Stimulated activated naive B cell treated with anti-CD40 and anti-IgM and Interleukin-4, amounts not matched to agents 10 μg/mL and 1 μg/mL and 100 μg/mL, for 72 hours (primary cell): ENCODE measurements around the gene CNTROB.

ENCODE experiments used
- ATAC-seq, 2 donors: fragments of 150-1000 bp; cut with Tn5 transposase; replicated peaks; 2 replicates each; pipeline ENCODE4 v1.10.0; 2021; ENCODE audit warnings: moderate library complexity in 1 of 2
- DNase-seq: peaks from one replicate; pipeline ENCODE4 v3.0.0; 2021
- H3K27ac Mint-ChIP-seq: one replicate; pipeline ENCODE4 v1.8.0; 2022; ENCODE audit warnings: mild to moderate bottlenecking, mixed read lengths
- H3K27me3 Mint-ChIP-seq, 2 donors: one replicate each; pipeline ENCODE4 v1.8.0; 2022; ENCODE audit warnings: mixed read lengths in 2 of 2
- H3K36me3 Mint-ChIP-seq, 2 donors: one replicate each; pipeline ENCODE4 v1.8.0; 2022; ENCODE audit warnings: mixed read lengths in 2 of 2, mild to moderate bottlenecking in 1 of 2
- H3K4me1 Mint-ChIP-seq, 2 donors: one replicate each; pipeline ENCODE4 v1.8.0; 2022; ENCODE audit warnings: mixed read lengths in 2 of 2, mild to moderate bottlenecking in 1 of 2
- H3K4me3 Mint-ChIP-seq, 2 donors: one replicate each; pipeline ENCODE4 v1.8.0; 2022; ENCODE audit warnings: mild to moderate bottlenecking in 2 of 2, mixed read lengths in 2 of 2, moderate library complexity in 1 of 2
- H3K9me3 Mint-ChIP-seq, 2 donors: one replicate each; pipeline ENCODE4 v1.8.0; 2022; ENCODE audit warnings: mixed read lengths in 2 of 2, mild to moderate bottlenecking in 1 of 2

The CNTROB gene

GRCh38 chr17:7931709-7932482 is at the start of gene CNTROB, which contains the start of gene TRAPPC1:
Gene CNTROB, plus strand, starts transcription at chr17:7932206. Its CDS starts 874 bp downstream, at chr17:7933080.
Gene TRAPPC1, minus strand, starts transcription at chr17:7931946. Its CDS starts 117 bp downstream, at chr17:7931829.
- H3K36me3 Mint-ChIP-seq = peaks cover 12 to 57% of the 10 kb centered on the region in 2 donors
- peaks cover 33 to 39% of the 10 kb centered on the region in 2 donors for H3K4me1 Mint-ChIP-seq
- peak; percentile 100 for DNase-seq
- peak within 1 kb of the TSS; percentile 85 to 99 for H3K4me3 Mint-ChIP-seq
- peak within 1 kb of the TSS; percentile 99 for H3K27ac Mint-ChIP-seq
- H3K27me3 Mint-ChIP-seq = no peaks in the 10 kb centered on the region
- no peaks in the 10 kb centered on the region for H3K9me3 Mint-ChIP-seq
- ATAC-seq = peak; percentile 96 to 98

DNA sequence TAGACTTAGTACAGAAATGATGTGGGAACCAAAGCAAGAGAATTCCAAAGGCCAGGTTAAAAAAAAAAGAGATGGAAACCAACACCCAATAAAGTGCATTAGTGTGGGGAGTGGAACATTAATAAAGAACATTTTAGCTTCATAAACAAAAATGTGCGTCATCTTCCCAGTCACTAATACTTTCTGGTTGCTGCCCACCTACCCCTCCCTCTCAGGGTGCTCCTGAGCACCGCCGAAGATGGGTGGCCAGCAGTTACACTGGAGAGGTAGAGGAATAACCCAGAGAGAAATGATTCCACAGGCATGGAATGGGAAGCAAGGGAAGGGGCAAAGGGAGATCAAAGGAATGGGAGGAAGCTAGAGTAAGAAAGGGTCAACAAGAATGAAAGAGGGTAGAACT is 49.4 kb upstream of the CNTROB start:
- Mint-ChIP-seq H3K4me3 (no peak overlapping the region), H3K36me3 (peaks cover 0 to 7% of the 10 kb centered on the region in 2 donors), H3K27me3 (no peaks in the 10 kb centered on the region), H3K9me3 (no peaks in the 10 kb centered on the region), H3K4me1 (peaks cover 8 to 9% of the 10 kb centered on the region in 2 donors), H3K27ac (no peak overlapping the region)
- no peak for DNase-seq
- ATAC-seq = no peak

GRCh38 chr17:7883781-7884386 is 48.1 kb upstream of the CNTROB start:
- Mint-ChIP-seq H3K27me3 (no peaks in the 10 kb centered on the region), H3K9me3 (no peaks in the 10 kb centered on the region), H3K4me1 (peaks cover 8 to 9% of the 10 kb centered on the region in 2 donors), H3K4me3 (peak overlapping the region; percentile 58 to 59), H3K36me3 (peaks cover 0 to 7% of the 10 kb centered on the region in 2 donors), H3K27ac (peak overlapping the region; percentile 33)
- ATAC-seq = no peak
- DNase-seq = no peak

DNA sequence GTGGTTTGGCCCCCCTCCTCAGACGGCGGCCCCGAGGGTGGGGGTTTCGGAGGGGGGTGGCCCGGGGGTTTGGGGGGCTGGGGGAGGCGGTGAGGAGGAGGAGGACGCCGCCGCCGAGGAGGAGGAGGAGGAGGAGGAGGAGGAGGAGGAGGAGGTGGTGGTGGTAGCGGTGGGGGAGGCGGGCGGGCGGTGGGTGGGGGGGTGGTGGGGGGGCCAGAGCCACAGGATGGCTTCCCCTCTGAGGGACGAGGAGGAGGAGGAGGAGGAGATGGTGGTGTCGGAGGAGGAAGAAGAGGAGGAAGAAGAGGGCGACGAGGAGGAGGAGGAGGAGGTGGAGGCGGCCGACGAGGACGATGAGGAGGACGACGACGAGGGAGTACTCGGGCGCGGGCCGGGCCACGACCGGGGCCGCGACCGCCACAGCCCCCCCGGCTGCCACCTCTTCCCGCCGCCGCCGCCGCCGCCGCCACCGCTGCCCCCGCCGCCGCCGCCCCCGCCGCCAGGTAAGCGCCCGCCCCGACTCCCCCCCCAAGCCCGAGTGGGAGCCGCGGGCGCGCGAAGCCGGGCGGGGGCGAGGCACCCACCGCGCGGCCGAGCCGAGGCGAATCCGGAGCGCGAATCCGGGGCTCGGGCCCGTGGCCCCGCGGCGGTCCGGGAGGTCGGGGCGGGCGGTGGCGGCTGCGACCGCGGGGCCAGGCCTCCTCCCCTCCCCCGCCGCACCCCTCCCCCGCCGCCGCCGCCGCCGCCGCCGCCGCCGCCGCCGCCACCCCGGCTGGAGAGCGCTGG is 47.2 kb upstream of the CNTROB start:
- peak overlapping the region; percentile 86 for H3K27ac Mint-ChIP-seq
- peaks cover 2 to 7% of the 10 kb centered on the region in 2 donors for H3K36me3 Mint-ChIP-seq
- no peaks in the 10 kb centered on the region for H3K27me3 Mint-ChIP-seq
- DNase-seq (no peak), ATAC-seq (peak in 1 of 2 donors; percentile 1)
- H3K4me1 Mint-ChIP-seq = peaks cover 9 to 12% of the 10 kb centered on the region in 2 donors
- H3K4me3 Mint-ChIP-seq = peak overlapping the region; percentile 75 to 80
- no peaks in the 10 kb centered on the region for H3K9me3 Mint-ChIP-seq

GRCh38 chr17:7885367-7886226 is 46.4 kb upstream of the CNTROB start:
- no peaks in the 10 kb centered on the region for H3K9me3 Mint-ChIP-seq
- peaks cover 9 to 12% of the 10 kb centered on the region in 2 donors for H3K4me1 Mint-ChIP-seq
- H3K27ac Mint-ChIP-seq = peak overlapping the region; percentile 75
- ATAC-seq (peak; percentile 43 to 44), DNase-seq (peak; percentile 49)
- H3K27me3 Mint-ChIP-seq = no peaks in the 10 kb centered on the region
- peaks cover 9 to 13% of the 10 kb centered on the region in 2 donors for H3K36me3 Mint-ChIP-seq
- H3K4me3 Mint-ChIP-seq = peak overlapping the region in 1 of 2 donors; percentile 62

GRCh38 chr17:7886227-7887037 is 45.6 kb upstream of the CNTROB start:
- H3K36me3 Mint-ChIP-seq = peaks cover 11 to 15% of the 10 kb centered on the region in 2 donors

GRCh38 chr17:7887038-7887481 is 44.9 kb upstream of the CNTROB start:
- peaks cover 12 to 18% of the 10 kb centered on the region in 2 donors for H3K36me3 Mint-ChIP-seq
- no peak overlapping the region for H3K27ac Mint-ChIP-seq
- no peaks in the 10 kb centered on the region for H3K9me3 Mint-ChIP-seq
- no peak overlapping the region for H3K4me3 Mint-ChIP-seq
- H3K27me3 Mint-ChIP-seq = no peaks in the 10 kb centered on the region
- H3K4me1 Mint-ChIP-seq = peaks cover 9 to 12% of the 10 kb centered on the region in 2 donors
- ATAC-seq (peak; percentile 10 to 21), DNase-seq (no peak)

More at GRCh38 chr17:7886227-7887037, 45.6 kb upstream of the CNTROB start:
- H3K4me1 Mint-ChIP-seq = peaks cover 9 to 12% of the 10 kb centered on the region in 2 donors
- H3K27me3 Mint-ChIP-seq = no peaks in the 10 kb centered on the region
- H3K27ac Mint-ChIP-seq = no peak overlapping the region
- no peaks in the 10 kb centered on the region for H3K9me3 Mint-ChIP-seq
- H3K4me3 Mint-ChIP-seq = no peak overlapping the region
- peak; percentile 19 to 24 for ATAC-seq
- no peak for DNase-seq

GRCh38 chr17:7887482-7888183 is 44.4 kb upstream of the CNTROB start:
- Mint-ChIP-seq H3K4me1 (peaks cover 9 to 12% of the 10 kb centered on the region in 2 donors), H3K9me3 (no peaks in the 10 kb centered on the region), H3K27ac (no peak overlapping the region), H3K36me3 (peaks cover 13 to 20% of the 10 kb centered on the region in 2 donors), H3K4me3 (no peak overlapping the region), H3K27me3 (no peaks in the 10 kb centered on the region)
- DNase-seq (peak; percentile 66), ATAC-seq (peak; percentile 72 to 75)

- Mint-ChIP-seq H3K36me3 (peaks cover 14 to 22% of the 10 kb centered on the region in 2 donors), H3K9me3 (no peaks in the 10 kb centered on the region), H3K4me3 (no peak within 1 kb of the TSS), H3K27ac (peak within 1 kb of the TSS; percentile 89), H3K4me1 (peaks cover 9 to 12% of the 10 kb centered on the region in 2 donors), H3K27me3 (no peaks in the 10 kb centered on the region)
- no peak for DNase-seq
- ATAC-seq = no peak
These were observed 43.7 kb upstream of the CNTROB start, which contains the start of gene CHD3 for GRCh38 chr17:7888184-7888920. Gene CHD3, plus strand, starts transcription at chr17:7888789. Its CDS starts 212 bp downstream, at chr17:7889001.

DNA sequence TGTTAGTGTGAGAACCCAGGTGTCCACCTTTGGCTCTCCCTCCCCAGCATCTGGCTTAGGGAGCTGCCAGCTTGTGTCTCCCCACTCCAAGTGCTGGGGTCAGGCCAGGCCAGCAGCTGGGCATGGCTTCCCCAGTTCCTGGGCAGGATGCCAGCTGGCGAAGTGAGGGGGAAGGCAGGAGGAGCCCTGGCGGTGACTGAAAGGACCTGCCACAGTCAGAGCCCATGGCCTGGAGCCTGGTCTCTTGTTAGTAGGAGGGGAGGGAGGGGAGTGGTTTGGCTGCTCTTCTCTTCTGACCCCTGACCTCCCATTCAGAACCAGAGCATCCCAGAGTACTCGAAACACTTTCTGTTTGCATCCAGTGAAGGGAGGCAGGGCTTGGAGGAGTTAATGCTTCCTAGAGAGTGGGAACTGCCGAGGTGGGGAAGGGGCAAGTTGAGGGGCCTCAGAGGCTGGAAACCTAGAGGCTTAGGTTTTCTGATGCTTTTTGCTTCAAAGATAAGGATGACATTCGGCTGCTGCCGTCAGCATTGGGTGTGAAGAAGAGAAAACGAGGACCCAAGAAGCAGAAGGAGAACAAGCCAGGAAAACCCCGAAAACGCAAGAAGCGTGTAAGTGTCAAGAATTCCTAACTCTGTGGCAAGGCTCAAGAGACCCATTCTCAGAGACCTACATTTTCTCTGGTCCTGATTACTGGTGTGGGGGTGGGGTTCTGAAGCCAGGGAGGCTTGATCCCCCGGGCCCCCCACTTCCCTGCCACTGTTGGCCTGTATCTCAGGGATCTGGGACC is 42.6 kb upstream of the CNTROB start:
- H3K4me3 Mint-ChIP-seq = no peak overlapping the region

More for the DNA sequence above, 42.6 kb upstream of the CNTROB start:
- peaks cover 24 to 32% of the 10 kb centered on the region in 2 donors for H3K36me3 Mint-ChIP-seq
- H3K4me1 Mint-ChIP-seq = peaks cover 9 to 12% of the 10 kb centered on the region in 2 donors
- DNase-seq = no peak
- H3K27ac Mint-ChIP-seq = peak overlapping the region; percentile 89
- ATAC-seq = no peak
- H3K9me3 Mint-ChIP-seq = no peaks in the 10 kb centered on the region
- H3K27me3 Mint-ChIP-seq = no peaks in the 10 kb centered on the region
